NK-92 (cell line): ENCODE results near the gene NEK5.

Source experiments
- DNase-seq: peaks from one replicate; lab custom pipeline; 2025; ENCODE audit not compliant: unreplicated experiment; lab: John Stamatoyannopoulos, UW

NEK5 gene

DNA sequence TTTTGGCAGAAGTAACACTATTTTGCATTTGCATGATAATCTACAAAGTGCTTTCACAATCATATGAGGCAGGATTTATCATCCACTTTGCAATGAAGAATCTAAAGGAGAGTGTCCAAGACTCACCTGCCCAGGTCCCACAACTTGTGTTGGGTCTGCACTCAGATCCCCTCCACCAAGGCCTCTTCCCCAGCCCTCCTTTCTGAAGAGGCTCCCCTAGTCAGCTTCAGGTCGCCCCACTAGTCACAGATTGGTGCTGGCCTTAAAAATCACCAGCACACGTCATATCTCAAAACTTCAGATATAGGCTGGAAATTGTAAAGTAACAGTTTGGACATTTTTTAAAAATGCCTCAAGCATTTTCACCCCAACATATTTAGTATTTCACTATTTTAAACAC, 135.2 kb downstream of the NEK5 start:
- DNase-seq: no peak

DNA sequence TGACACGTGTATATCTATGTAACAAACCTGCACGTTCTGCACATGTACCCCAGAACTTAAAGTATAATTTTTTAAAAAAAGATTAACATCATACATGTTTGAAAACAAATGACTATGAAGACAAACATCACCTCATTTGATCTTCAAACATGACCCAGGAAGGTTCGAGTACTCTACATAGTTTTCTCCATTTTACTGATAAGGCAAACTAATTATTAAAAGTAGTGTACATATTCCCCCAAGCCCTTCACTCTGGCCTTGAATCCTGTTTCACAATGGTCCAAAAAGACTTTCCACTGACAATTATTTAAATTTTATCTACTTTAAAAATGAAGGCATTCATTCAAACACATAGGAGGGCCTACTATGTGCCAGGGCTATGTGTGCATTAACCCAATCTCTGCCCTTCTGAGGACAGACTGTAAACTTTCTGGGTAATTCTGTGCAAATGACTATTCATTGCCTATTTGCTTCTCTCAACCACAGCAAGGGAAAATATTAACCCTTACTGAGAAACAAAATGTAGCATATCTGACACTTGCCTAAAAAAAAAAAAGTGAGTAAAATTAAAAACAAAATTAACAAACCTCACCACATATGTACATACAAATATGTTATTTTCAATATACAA, 139.8 kb downstream of the NEK5 start:
- DNase-seq: no peak
